Measurements from ENCODE around the gene MTUS2. TPM values are rescaled to one million over a fixed set of nuclear protein-coding genes. Genes with fewer than 3 reads are reported as not detected.

Gene MTUS2
- total RNA-seq, 1 donor from 2014 or later: not detected

- intact Hi-C loops (cut with micrococcal nuclease): no loop called here
- Mint-ChIP-seq H3K4me3 (no peak overlapping the region), H3K4me1 (ENCODE audit: low read depth) (no peaks in the 10 kb centered on the region), H3K36me3 (ENCODE audit: low read depth) (no peaks in the 10 kb centered on the region), H3K9me3 (no peaks in the 10 kb centered on the region), H3K27ac (no peak overlapping the region), H3K27me3 (ENCODE audit: insufficient read depth) (peaks cover 8% of the 10 kb centered on the region)
- DNase-seq (ENCODE audit: low spot score): no peak
Observed at GRCh38 chr13:29487466-29488454, 667.6 kb downstream of the MTUS2 start.

GRCh38 chr13:29489650-29490560, 669.8 kb downstream of the MTUS2 start:
- H3K4me1 Mint-ChIP-seq (ENCODE audit: low read depth): no peaks in the 10 kb centered on the region
- DNase-seq (ENCODE audit: low spot score): no peak
- no peaks in the 10 kb centered on the region for H3K36me3 Mint-ChIP-seq (ENCODE audit: low read depth)
- H3K27ac Mint-ChIP-seq: no peak overlapping the region
- H3K4me3 Mint-ChIP-seq: no peak overlapping the region
- H3K27me3 Mint-ChIP-seq (ENCODE audit: insufficient read depth): peaks cover 10% of the 10 kb centered on the region
- no peaks in the 10 kb centered on the region for H3K9me3 Mint-ChIP-seq
- intact Hi-C loops (cut with micrococcal nuclease): no loop called here

- intact Hi-C loops (cut with micrococcal nuclease): no loop called here
- no peak overlapping the region for H3K27ac Mint-ChIP-seq
- no peaks in the 10 kb centered on the region for H3K9me3 Mint-ChIP-seq
- H3K36me3 Mint-ChIP-seq (ENCODE audit: low read depth): no peaks in the 10 kb centered on the region
- no peak for DNase-seq (ENCODE audit: low spot score)
- H3K4me1 Mint-ChIP-seq (ENCODE audit: low read depth): no peaks in the 10 kb centered on the region
- no peak overlapping the region for H3K4me3 Mint-ChIP-seq
- H3K27me3 Mint-ChIP-seq (ENCODE audit: insufficient read depth): peaks cover 6% of the 10 kb centered on the region
Observed at GRCh38 chr13:29490561-29490885, 670.4 kb downstream of the MTUS2 start.

GRCh38 chr13:29491248-29491647, 671.1 kb downstream of the MTUS2 start:
- H3K27ac Mint-ChIP-seq: no peak overlapping the region

GRCh38 chr13:29493796-29494195, 673.7 kb downstream of the MTUS2 start:
- intact Hi-C loops (cut with micrococcal nuclease): no loop called here
- Mint-ChIP-seq H3K4me1 (ENCODE audit: low read depth) (peaks cover 10% of the 10 kb centered on the region), H3K27ac (no peak overlapping the region), H3K36me3 (ENCODE audit: low read depth) (no peaks in the 10 kb centered on the region), H3K9me3 (no peaks in the 10 kb centered on the region), H3K27me3 (ENCODE audit: insufficient read depth) (peaks cover 8% of the 10 kb centered on the region), H3K4me3 (no peak overlapping the region)
- DNase-seq (ENCODE audit: low spot score): no peak

More at GRCh38 chr13:29491248-29491647, 671.1 kb downstream of the MTUS2 start:
- Mint-ChIP-seq H3K36me3 (ENCODE audit: low read depth) (no peaks in the 10 kb centered on the region), H3K4me1 (ENCODE audit: low read depth) (peaks cover 4% of the 10 kb centered on the region), H3K9me3 (no peaks in the 10 kb centered on the region), H3K27me3 (ENCODE audit: insufficient read depth) (peaks cover 2% of the 10 kb centered on the region), H3K4me3 (no peak overlapping the region)
- no peak for DNase-seq (ENCODE audit: low spot score)
- intact Hi-C loops (cut with micrococcal nuclease): no loop called here

- peaks cover 10% of the 10 kb centered on the region for H3K4me1 Mint-ChIP-seq (ENCODE audit: low read depth)
- intact Hi-C loops (cut with micrococcal nuclease): no loop called here
- no peak for DNase-seq (ENCODE audit: low spot score)
- H3K9me3 Mint-ChIP-seq: no peaks in the 10 kb centered on the region
- H3K36me3 Mint-ChIP-seq (ENCODE audit: low read depth): no peaks in the 10 kb centered on the region
- no peak overlapping the region for H3K27ac Mint-ChIP-seq
- no peak overlapping the region for H3K4me3 Mint-ChIP-seq
- peaks cover 8% of the 10 kb centered on the region for H3K27me3 Mint-ChIP-seq (ENCODE audit: insufficient read depth)
Observed at GRCh38 chr13:29494520-29494919, 674.4 kb downstream of the MTUS2 start.

- Mint-ChIP-seq H3K27ac (no peak overlapping the region), H3K9me3 (no peaks in the 10 kb centered on the region), H3K27me3 (ENCODE audit: insufficient read depth) (peaks cover 8% of the 10 kb centered on the region), H3K4me3 (no peak overlapping the region), H3K36me3 (ENCODE audit: low read depth) (no peaks in the 10 kb centered on the region), H3K4me1 (ENCODE audit: low read depth) (peaks cover 10% of the 10 kb centered on the region)
- no peak for DNase-seq (ENCODE audit: low spot score)
- intact Hi-C loops (cut with micrococcal nuclease): no loop called here
Observed at GRCh38 chr13:29496241-29496712, 676.1 kb downstream of the MTUS2 start.

GRCh38 chr13:29497137-29497654, 677.1 kb downstream of the MTUS2 start:
- no peak overlapping the region for H3K4me3 Mint-ChIP-seq
- H3K27ac Mint-ChIP-seq: no peak overlapping the region
- peaks cover 11% of the 10 kb centered on the region for H3K27me3 Mint-ChIP-seq (ENCODE audit: insufficient read depth)
- no peaks in the 10 kb centered on the region for H3K9me3 Mint-ChIP-seq
- H3K36me3 Mint-ChIP-seq (ENCODE audit: low read depth): no peaks in the 10 kb centered on the region
- DNase-seq (ENCODE audit: low spot score): no peak
- intact Hi-C loops (cut with micrococcal nuclease): no loop called here
- H3K4me1 Mint-ChIP-seq (ENCODE audit: low read depth): peaks cover 10% of the 10 kb centered on the region

GRCh38 chr13:29498426-29499040, 678.4 kb downstream of the MTUS2 start:
- no peak for DNase-seq (ENCODE audit: low spot score)
- H3K36me3 Mint-ChIP-seq (ENCODE audit: low read depth): no peaks in the 10 kb centered on the region
- intact Hi-C loops (cut with micrococcal nuclease): no loop called here
- H3K9me3 Mint-ChIP-seq: no peaks in the 10 kb centered on the region
- no peak overlapping the region for H3K27ac Mint-ChIP-seq
- peaks cover 10% of the 10 kb centered on the region for H3K4me1 Mint-ChIP-seq (ENCODE audit: low read depth)
- H3K27me3 Mint-ChIP-seq (ENCODE audit: insufficient read depth): peaks cover 11% of the 10 kb centered on the region
- no peak overlapping the region for H3K4me3 Mint-ChIP-seq

GRCh38 chr13:29499506-29500165, 679.5 kb downstream of the MTUS2 start:
- Mint-ChIP-seq H3K36me3 (ENCODE audit: low read depth) (no peaks in the 10 kb centered on the region), H3K9me3 (no peaks in the 10 kb centered on the region), H3K4me1 (ENCODE audit: low read depth) (peaks cover 10% of the 10 kb centered on the region), H3K27ac (no peak overlapping the region), H3K4me3 (no peak overlapping the region), H3K27me3 (ENCODE audit: insufficient read depth) (peaks cover 9% of the 10 kb centered on the region)
- no peak for DNase-seq (ENCODE audit: low spot score)
- intact Hi-C loops (cut with micrococcal nuclease): loop anchor here (10.0 kb wide), 1 partner anchor 345 kb away; no protein-coding TSS in a partner anchor

GRCh38 chr13:29500386-29500785, 680.2 kb downstream of the MTUS2 start:
- intact Hi-C loops (cut with micrococcal nuclease): loop anchor here (10.0 kb wide), 1 partner anchor 344 kb away; no protein-coding TSS in a partner anchor

GRCh38 chr13:29501674-29502073, 681.5 kb downstream of the MTUS2 start:
- Mint-ChIP-seq H3K27ac (no peak overlapping the region), H3K27me3 (ENCODE audit: insufficient read depth) (peaks cover 5% of the 10 kb centered on the region), H3K9me3 (no peaks in the 10 kb centered on the region), H3K36me3 (ENCODE audit: low read depth) (no peaks in the 10 kb centered on the region), H3K4me1 (ENCODE audit: low read depth) (peaks cover 2% of the 10 kb centered on the region), H3K4me3 (no peak overlapping the region)
- intact Hi-C loops (cut with micrococcal nuclease): loop anchor here (10.0 kb wide), 1 partner anchor 343 kb away; no protein-coding TSS in a partner anchor
- no peak for DNase-seq (ENCODE audit: low spot score)

More at GRCh38 chr13:29500386-29500785, 680.2 kb downstream of the MTUS2 start:
- no peaks in the 10 kb centered on the region for H3K36me3 Mint-ChIP-seq (ENCODE audit: low read depth)
- peaks cover 9% of the 10 kb centered on the region for H3K27me3 Mint-ChIP-seq (ENCODE audit: insufficient read depth)
- H3K9me3 Mint-ChIP-seq: no peaks in the 10 kb centered on the region
- peaks cover 10% of the 10 kb centered on the region for H3K4me1 Mint-ChIP-seq (ENCODE audit: low read depth)
- no peak overlapping the region for H3K4me3 Mint-ChIP-seq
- H3K27ac Mint-ChIP-seq: no peak overlapping the region
- DNase-seq (ENCODE audit: low spot score): no peak
